ENCODE results near the gene ELK4.

DNA sequence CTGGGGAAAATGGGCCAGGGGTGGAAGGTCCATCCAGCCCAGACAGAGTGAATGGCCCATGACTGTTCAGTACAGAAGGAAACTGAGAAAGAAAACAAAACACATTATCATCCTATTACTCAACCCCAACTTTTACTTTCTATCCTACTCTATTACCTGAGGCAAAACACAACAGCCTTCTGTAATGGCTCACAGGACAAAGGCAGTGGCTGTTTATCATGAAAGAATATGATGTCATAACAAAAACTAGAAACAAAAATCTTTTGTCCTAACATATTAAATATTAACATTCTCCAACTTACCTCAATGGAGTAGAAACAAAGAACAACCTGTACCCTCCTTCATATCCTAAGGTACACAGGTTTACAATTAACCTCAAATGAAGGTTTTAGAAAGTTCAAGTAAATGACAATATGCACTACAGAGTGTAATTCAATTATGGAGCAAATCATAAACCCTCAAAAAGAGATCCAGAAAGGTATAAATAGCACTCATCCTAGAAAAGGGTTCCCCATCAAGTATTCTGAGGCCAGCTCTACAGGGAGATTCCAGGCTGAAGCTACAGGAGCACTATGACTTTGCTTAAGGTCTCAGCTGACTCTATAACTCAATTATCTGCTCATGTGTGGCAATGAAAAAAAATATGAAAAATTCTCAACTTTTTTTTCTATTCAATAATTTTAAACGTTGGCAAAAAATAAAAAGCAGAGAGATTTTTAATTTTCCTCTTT, 15.1 kb downstream of the ELK4 start:
- no peak for TF ChIP-seq EZH2 (IDR thresholded peaks at IDR 0.05)
- TF ChIP-seq CTCF (IDR thresholded peaks at IDR 0.05), result no peak
